Keratinocyte (primary cell): Measurements from ENCODE around the gene MCTP2.

Source experiments
- EZH2 ChIP-seq: IDR thresholded peaks from one replicate; pipeline ENCODE4 v1.6.1; 2012; ENCODE audit warnings: inconsistent platforms, mild to moderate bottlenecking, low read length, moderate library complexity
- TF ChIP-seq, protein P1 (sequence below), 3 experiments: IDR thresholded peaks in 1 of 3; conservative IDR thresholded peaks in 1 of 3; optimal IDR thresholded peaks in 1 of 3; 2 replicates in 2 of 3; 3 replicates in 1 of 3; pipeline versions ENCODE3 to v1.5.1; 2011; ENCODE audit warnings: low read length in 3 of 3, mild to moderate bottlenecking in 3 of 3, moderate library complexity in 2 of 3, control low read depth in 1 of 3, inconsistent platforms in 1 of 3; ENCODE audit not compliant: insufficient read depth in 2 of 3; ENCODE audit errors: extremely low read depth in 1 of 3

- TF ChIP-seq, protein P1, sequence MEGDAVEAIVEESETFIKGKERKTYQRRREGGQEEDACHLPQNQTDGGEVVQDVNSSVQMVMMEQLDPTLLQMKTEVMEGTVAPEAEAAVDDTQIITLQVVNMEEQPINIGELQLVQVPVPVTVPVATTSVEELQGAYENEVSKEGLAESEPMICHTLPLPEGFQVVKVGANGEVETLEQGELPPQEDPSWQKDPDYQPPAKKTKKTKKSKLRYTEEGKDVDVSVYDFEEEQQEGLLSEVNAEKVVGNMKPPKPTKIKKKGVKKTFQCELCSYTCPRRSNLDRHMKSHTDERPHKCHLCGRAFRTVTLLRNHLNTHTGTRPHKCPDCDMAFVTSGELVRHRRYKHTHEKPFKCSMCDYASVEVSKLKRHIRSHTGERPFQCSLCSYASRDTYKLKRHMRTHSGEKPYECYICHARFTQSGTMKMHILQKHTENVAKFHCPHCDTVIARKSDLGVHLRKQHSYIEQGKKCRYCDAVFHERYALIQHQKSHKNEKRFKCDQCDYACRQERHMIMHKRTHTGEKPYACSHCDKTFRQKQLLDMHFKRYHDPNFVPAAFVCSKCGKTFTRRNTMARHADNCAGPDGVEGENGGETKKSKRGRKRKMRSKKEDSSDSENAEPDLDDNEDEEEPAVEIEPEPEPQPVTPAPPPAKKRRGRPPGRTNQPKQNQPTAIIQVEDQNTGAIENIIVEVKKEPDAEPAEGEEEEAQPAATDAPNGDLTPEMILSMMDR (optimal IDR thresholded peaks at IDR 0.05 in 1 of 3, IDR thresholded peaks at IDR 0.05 in 1 of 3, conservative IDR thresholded peaks at IDR 0.05 in 1 of 3; ENCODE audit: extremely low read depth in 1 of 3, insufficient read depth in 2 of 3, low read length in 3 of 3): no peak
- no peak for TF ChIP-seq EZH2
Measured at GRCh38 chr15:94243418-94243817, 12.1 kb downstream of the MCTP2 start.
